Measurements from ENCODE around the gene CACNA2D3.

- no peak for TF ChIP-seq CTCF (IDR thresholded peaks at IDR 0.05)
- no peak for TF ChIP-seq POLR2A (IDR thresholded peaks at IDR 0.05)
Observed at GRCh38 chr3:54309601-54310000, 187.2 kb downstream of the CACNA2D3 start.

All from uterus (tissue), 2 donors.